HG03139 (cell line): ENCODE results near the gene VOPP1.

Experiments used
- ATAC-seq: cut with Tn5 transposase; IDR thresholded peaks from one replicate; pipeline ENCODE4 v1.9.1; 2021; ENCODE audit not compliant: unreplicated experiment

The VOPP1 gene

DNA sequence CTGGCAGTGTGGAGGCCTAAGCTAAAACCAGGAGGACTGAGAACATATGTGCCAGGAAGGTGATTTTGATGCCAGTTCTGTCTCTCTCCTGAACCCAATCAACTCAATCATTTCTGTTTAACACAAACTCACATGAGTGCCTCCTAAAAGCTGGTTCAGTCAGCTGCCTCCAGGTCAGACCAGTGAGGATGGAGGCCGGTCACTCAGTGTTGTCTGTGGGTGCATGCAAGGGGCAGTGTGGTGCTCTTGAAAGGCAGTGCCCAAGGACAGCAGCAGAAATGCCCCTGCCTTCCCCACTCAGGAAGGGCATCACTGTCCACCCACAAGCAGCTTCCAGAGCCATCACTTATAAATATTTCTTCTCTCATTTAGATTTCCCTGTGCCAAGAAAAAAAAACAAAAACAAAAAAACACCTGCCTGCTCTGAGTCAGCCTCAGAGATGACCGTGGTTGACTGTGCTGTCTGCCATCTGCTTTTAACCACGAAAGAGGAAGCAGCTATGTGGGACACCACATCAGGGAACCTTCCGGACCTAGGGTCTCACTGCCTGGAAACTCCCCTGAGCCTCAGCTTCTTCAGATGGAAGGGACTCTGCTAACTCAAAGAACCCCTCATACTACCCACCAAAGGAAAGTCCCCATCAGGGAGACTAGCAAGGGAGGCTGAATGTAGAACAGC is 39.1 kb downstream of the VOPP1 start:
- ATAC-seq: peak; percentile 50

GRCh38 chr7:55532150-55532917 is 40.0 kb downstream of the VOPP1 start:
- ATAC-seq: no peak

DNA sequence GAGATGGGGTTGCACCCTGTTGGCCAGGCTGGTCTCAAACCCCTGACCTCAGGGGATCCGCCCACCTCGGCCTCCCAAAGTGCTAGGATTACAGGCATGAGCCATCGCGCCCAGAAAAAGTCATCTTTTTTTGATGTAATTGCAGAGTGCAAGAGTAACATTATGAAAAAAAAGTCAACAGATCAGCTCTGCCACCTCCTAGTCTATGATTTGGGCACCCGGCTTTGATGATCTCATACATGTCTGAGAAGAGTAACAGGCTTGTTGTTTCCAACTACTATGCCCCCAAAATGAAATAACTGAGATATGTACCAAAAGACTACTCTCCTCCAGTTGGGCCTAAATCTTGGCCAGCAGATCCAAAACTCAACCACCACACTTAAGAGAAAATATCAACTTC is 40.8 kb downstream of the VOPP1 start:
- ATAC-seq: no peak

DNA sequence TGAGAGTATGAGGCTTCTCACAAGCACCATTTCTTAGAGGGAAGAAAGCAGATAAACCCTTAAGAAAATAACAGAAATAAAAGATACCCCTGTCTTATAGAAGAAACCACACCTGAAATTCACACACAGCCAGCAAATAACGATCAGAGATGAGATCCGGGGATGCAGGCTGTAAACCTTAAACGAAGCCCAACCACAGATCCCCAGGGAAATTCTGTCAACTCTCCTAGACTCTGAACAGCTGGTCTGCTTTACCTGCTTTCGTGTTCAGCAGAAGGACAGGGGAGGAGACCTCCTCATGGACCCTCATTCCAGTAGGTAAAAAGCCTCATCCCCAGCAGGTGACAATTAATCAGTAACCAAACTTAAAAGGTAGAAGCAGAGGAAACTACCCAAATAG is 45.0 kb downstream of the VOPP1 start:
- ATAC-seq: no peak

- ATAC-seq: no peak
Measured at GRCh38 chr7:55526770-55527169, 45.5 kb downstream of the VOPP1 start.

GRCh38 chr7:55526329-55526728 is 46.0 kb downstream of the VOPP1 start:
- ATAC-seq: no peak

- no peak for ATAC-seq
Measured at GRCh38 chr7:55524558-55525310, 47.6 kb downstream of the VOPP1 start.

DNA sequence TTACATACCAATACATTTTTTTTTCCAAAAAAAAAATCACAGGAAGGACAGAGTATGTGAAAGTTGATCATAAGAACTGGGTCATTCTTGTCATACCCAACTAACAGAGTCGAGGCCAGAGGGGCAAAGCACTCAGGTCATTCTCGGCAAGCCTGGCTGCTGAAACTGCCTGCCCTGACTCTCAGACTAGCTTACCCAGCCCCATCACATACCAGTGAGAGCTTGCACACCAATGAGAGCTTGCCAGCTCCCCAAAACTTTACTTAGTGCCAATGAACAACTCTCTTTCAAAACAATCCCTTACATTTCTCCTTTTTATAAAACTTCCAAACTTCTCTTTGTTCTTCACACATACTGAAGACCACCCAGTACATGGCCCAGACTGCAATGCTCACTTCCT is 48.9 kb downstream of the VOPP1 start:
- ATAC-seq: no peak

DNA sequence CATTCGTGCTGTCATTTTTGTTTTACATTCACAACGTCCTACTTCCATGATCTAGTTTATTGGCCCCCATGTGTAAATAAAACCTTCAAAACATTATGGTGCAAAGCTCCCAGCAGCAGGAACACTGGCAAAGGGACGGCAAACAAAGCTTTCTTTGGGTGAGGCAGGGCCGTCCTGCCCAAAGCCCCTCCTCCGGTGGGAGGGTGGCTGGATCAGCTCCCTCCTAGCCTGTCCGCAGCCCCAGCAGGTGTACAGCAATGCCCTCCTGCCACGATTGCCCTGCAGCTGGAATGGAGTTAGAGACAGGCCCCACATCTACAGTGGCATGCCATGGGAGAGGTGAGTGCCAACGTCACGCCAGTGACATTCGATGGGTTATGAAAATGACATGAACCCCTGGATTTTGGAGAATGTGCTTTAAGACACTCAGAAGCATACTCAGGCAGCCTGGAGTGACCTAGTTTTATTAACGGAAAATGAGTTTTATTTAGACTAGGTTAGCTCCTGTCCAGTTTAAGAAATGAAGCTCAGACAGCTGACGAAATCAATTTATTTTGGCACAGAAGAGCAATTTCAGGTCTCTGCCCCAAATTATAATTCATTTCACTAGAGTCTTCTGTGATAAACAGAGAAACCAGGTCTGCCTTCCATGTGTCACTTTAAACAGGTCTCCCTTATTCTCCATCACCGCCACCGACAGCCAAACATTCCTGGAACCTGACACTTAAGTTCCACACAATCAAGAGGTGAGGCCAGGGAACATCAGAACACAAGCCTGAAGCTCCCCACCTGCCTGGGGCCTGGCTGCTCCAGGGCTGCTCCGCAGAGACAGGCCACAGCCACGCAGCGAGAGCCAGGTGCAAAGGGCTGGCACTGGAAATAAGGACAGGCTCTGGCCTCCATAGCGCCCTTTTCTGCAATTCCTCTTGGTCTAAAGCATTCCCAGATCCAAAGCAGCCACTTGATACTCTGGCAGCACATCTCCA is 50.1 kb downstream of the VOPP1 start:
- ATAC-seq: no peak

GRCh38 chr7:55521512-55521911 is 50.8 kb downstream of the VOPP1 start:
- no peak for ATAC-seq

- ATAC-seq: no peak
Measured at GRCh38 chr7:55520426-55521140, 51.7 kb downstream of the VOPP1 start.

DNA sequence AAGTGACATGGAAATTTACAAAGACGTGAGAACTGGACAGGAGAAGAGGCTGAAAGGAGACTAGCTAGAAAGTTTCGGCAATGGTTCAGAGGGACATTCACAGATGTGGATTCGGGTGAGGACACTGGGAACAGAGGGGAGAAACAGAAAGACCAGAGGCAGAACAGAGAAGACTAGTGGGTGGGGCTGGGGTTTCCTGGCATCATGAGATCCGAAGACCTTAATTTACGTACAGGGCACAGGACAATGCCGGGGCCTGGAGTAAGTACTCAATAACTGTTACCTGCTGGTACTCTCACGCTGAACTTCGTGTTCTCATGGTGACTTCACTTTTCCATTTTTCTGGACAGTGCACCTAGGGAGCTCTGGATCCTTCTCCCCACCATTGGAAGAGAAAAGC is 53.5 kb downstream of the VOPP1 start:
- ATAC-seq: no peak

- ATAC-seq: no peak
Measured at GRCh38 chr7:55517936-55518689, 54.2 kb downstream of the VOPP1 start.

DNA sequence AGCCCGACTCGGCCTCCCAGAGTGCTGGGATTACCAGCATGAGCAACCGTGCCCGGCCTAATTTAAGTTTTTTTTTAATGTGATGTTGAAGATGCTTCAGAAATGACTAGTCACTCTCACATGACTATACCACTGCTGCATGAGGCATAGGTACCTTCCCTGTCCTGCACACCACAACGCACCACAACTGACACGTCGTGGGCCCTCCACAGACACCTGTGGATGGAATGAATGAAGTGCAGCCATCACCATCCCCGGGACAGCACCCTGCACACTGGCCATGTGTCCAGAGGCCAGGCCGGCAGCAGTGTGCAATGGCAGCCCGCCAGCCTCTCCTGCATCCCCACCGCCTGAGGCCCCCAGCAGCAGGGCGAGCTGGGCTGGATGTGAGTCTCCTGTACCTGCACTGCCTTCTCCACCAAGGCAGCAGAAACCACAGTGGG is 55.1 kb downstream of the VOPP1 start:
- peak; percentile 46 for ATAC-seq

DNA sequence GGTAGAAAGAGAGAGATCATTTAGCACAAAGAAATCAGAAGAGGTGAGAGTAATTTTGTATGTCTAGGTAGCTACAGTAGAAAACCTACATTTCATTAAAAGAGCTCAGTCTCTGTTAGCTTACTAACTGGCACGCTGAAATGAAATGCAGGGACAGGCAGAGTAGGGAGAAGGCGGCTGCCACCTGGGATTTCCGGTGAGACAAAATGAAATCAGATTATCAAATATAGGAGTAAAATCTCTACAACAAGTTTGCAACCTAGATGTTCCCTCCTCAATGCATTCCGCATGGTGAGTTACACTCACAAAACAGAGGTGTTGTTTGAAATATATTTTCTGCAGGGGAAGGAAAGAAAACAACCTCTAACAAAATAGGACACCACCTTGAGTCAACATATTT is 55.9 kb downstream of the VOPP1 start:
- no peak for ATAC-seq

GRCh38 chr7:55515569-55516279 is 56.6 kb downstream of the VOPP1 start:
- peak; percentile 36 for ATAC-seq

- ATAC-seq: no peak
Measured at GRCh38 chr7:55514546-55515265, 57.6 kb downstream of the VOPP1 start.

GRCh38 chr7:55513868-55514267 is 58.4 kb downstream of the VOPP1 start:
- ATAC-seq: no peak
